Central memory CD8-positive, alpha-beta T cell (primary cell): ENCODE measurements around the gene IFT172.

ENCODE experiments used
- ATAC-seq: fragments of 150-1000 bp; cut with Tn5 transposase; replicated peaks from 2 replicates; pipeline ENCODE4 v1.10.0; 2022; ENCODE audit warnings: mild to moderate bottlenecking, moderate FRiP score, moderate number of reproducible peaks; ENCODE audit not compliant: poor library complexity, severe bottlenecking; ENCODE audit errors: extremely low read depth
- DNase-seq, 2 donors: peaks; one replicate each; pipeline ENCODE4 v3.0.0; 2021; ENCODE audit warnings: low spot score in 2 of 2
- H3K27ac Mint-ChIP-seq: one replicate; pipeline ENCODE4 v1.8.0; 2022; ENCODE audit warnings: low read depth, mild to moderate bottlenecking, moderate library complexity, mixed read lengths
- H3K27me3 Mint-ChIP-seq: one replicate; pipeline ENCODE4 v1.8.0; 2022; ENCODE audit warnings: mixed read lengths
- H3K36me3 Mint-ChIP-seq: one replicate; pipeline ENCODE4 v1.8.0; 2022; ENCODE audit warnings: mild to moderate bottlenecking, moderate library complexity, mixed read lengths; ENCODE audit not compliant: insufficient read depth
- H3K4me1 Mint-ChIP-seq: one replicate; pipeline ENCODE4 v1.8.0; 2022; ENCODE audit warnings: mixed read lengths
- H3K4me3 Mint-ChIP-seq: one replicate; pipeline ENCODE4 v1.8.0; 2022; ENCODE audit warnings: mild to moderate bottlenecking, moderate library complexity, mixed read lengths
- H3K9me3 Mint-ChIP-seq: one replicate; pipeline ENCODE4 v1.8.0; 2022; ENCODE audit warnings: mixed read lengths

The IFT172 gene

GRCh38 chr2:27506587-27506986 is 17.0 kb upstream of the IFT172 start:
- no peaks in the 10 kb centered on the region for H3K36me3 Mint-ChIP-seq
- DNase-seq (no peak), ATAC-seq (no peak)
- no peaks in the 10 kb centered on the region for H3K9me3 Mint-ChIP-seq
- no peak overlapping the region for H3K4me3 Mint-ChIP-seq
- no peak overlapping the region for H3K27ac Mint-ChIP-seq
- peaks cover 8% of the 10 kb centered on the region for H3K27me3 Mint-ChIP-seq
- H3K4me1 Mint-ChIP-seq: no peaks in the 10 kb centered on the region

GRCh38 chr2:27502142-27502541 is 12.6 kb upstream of the IFT172 start:
- Mint-ChIP-seq H3K9me3 (no peaks in the 10 kb centered on the region), H3K4me1 (no peaks in the 10 kb centered on the region), H3K27me3 (peaks cover 26% of the 10 kb centered on the region), H3K27ac (no peak overlapping the region), H3K4me3 (no peak overlapping the region), H3K36me3 (no peaks in the 10 kb centered on the region)
- ATAC-seq: no peak
- no peak for DNase-seq

DNA sequence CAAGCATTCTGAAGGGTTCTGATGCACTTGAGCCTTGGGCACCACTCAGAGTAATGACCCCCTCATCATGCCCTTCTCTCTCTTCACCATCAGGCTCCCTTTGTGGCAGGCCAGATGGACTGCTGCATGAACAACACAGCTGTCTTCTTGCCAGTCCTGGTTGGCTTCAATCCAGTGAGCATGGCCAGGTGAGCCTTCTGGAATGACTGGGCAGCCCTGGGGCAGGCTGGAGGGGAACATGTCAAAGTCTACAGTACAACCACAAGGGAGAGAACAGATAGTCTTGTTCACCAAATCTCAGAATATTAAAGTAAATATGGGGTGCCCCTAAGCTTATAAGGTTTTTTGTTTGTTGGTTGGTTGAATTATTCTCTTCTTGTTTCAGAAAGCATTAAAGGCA is 11.5 kb upstream of the IFT172 start:
- Mint-ChIP-seq H3K36me3 (no peaks in the 10 kb centered on the region), H3K4me3 (no peak overlapping the region), H3K27me3 (peaks cover 37% of the 10 kb centered on the region), H3K4me1 (no peaks in the 10 kb centered on the region), H3K27ac (no peak overlapping the region), H3K9me3 (no peaks in the 10 kb centered on the region)
- ATAC-seq (no peak), DNase-seq (no peak)

DNA sequence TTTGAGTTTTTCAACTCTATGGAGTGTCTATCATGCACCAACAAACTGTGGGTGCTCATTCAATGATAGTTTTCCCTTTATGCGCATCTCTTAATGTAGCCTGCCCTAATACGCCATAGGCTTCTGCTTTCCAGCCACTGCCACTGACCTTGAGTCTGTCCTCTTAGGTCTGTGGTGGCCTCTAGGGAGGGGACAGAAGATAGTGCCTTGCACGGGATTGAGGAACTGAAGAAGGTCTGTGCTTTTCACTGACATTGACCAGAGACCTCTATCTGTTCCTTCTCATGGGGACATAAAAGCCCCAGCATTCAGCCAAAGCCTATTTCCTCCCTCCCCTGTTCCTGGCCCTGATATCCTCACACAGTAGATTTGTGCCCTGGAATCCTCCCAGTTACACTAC is 9.4 kb upstream of the IFT172 start:
- peaks cover 10% of the 10 kb centered on the region for H3K4me1 Mint-ChIP-seq

DNA sequence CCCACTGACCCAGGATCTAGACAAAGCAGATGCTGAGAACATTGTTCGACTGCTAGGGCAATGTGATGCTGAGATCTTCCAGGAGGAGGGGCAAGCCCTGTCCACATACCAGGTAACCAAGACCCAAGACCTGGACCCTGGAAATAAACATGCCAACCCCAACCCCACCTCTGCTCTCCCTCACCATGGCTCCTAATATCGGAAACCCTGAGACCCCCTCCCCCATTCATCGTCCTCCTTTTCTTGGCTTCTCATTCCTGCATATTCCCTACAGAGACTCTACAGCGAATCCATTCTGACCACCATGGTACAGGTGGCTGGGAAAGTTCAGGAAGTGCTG is 7.7 kb upstream of the IFT172 start:
- Mint-ChIP-seq H3K4me1 (peaks cover 10% of the 10 kb centered on the region), H3K27me3 (peaks cover 67% of the 10 kb centered on the region), H3K36me3 (peaks cover 1% of the 10 kb centered on the region), H3K9me3 (no peaks in the 10 kb centered on the region), H3K27ac (no peak overlapping the region), H3K4me3 (no peak overlapping the region)
- ATAC-seq (no peak), DNase-seq (no peak)

More for the DNA sequence above, 9.4 kb upstream of the IFT172 start:
- no peak overlapping the region for H3K4me3 Mint-ChIP-seq
- ATAC-seq (no peak), DNase-seq (no peak)
- H3K36me3 Mint-ChIP-seq: no peaks in the 10 kb centered on the region
- H3K27ac Mint-ChIP-seq: no peak overlapping the region
- no peaks in the 10 kb centered on the region for H3K9me3 Mint-ChIP-seq
- peaks cover 54% of the 10 kb centered on the region for H3K27me3 Mint-ChIP-seq

DNA sequence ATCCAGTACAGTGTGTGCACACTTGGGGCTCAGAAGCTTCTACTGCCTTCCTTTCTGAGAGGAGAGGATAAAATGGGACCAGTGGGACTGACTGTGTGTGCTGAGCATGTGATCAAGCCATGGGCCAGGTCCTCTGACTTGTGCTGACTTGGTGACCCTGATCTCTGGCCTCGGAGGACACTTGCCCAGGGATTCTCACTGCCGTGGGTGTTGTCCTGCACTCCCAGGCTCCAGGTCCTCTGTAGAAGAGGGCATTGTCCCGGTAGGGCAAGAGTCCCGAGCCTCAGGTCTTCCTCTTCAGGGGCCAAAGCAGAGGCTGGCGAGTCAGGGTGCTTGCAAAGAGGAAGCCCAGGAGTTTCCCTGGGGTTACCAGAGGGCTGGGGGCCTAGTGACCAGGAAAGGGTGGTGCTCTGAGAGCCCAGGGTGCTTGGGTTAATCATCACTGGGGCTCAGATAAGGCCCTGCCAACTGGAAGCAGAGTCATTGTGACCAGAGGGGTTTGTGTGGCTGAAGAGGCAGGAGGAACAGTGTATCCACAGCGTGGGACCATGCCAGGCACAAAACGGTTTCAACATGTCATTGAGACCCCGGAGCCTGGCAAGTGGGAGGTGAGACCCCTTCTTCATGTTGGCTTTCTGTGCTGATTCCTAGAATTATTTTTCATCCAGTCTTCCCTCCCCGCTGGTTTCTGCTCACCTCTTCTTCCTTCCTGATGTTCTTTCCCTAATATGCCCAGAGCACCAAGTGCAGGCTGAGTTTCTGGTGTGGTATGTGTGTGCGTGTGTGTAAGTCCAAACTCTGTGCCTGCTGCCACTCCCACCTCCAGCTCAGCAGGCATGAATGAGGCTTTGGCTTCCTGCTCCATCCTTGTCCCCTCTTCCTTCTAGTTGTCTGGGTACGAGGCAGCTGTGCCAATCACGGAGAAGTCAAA is 7.1 kb upstream of the IFT172 start, which contains the start of gene GCKR:
Gene GCKR (plus strand): TSS at position 483 of the 931 bp plus-strand sequence. CDS start 66 bp downstream, at position 549.
- Mint-ChIP-seq H3K4me3 (peak within 1 kb of the TSS; percentile 78), H3K9me3 (no peaks in the 10 kb centered on the region), H3K36me3 (peaks cover 1% of the 10 kb centered on the region), H3K27ac (no peak within 1 kb of the TSS), H3K4me1 (peaks cover 10% of the 10 kb centered on the region), H3K27me3 (peaks cover 67% of the 10 kb centered on the region)
- no peak for DNase-seq
- no peak for ATAC-seq

- Mint-ChIP-seq H3K27ac (no peak overlapping the region), H3K9me3 (no peaks in the 10 kb centered on the region), H3K4me1 (peaks cover 10% of the 10 kb centered on the region), H3K4me3 (peak overlapping the region; percentile 78), H3K27me3 (peaks cover 67% of the 10 kb centered on the region), H3K36me3 (peaks cover 1% of the 10 kb centered on the region)
- DNase-seq (no peak), ATAC-seq (no peak)
Observed at GRCh38 chr2:27495840-27496356, 6.4 kb upstream of the IFT172 start.

- no peaks in the 10 kb centered on the region for H3K9me3 Mint-ChIP-seq
- no peak for DNase-seq
Observed at GRCh38 chr2:27494944-27495554, 5.5 kb upstream of the IFT172 start, which contains the start of gene FNDC4. TSS of gene FNDC4 (minus strand) at chr2:27495200. CDS start at chr2:27494679, 521 bp downstream.

DNA sequence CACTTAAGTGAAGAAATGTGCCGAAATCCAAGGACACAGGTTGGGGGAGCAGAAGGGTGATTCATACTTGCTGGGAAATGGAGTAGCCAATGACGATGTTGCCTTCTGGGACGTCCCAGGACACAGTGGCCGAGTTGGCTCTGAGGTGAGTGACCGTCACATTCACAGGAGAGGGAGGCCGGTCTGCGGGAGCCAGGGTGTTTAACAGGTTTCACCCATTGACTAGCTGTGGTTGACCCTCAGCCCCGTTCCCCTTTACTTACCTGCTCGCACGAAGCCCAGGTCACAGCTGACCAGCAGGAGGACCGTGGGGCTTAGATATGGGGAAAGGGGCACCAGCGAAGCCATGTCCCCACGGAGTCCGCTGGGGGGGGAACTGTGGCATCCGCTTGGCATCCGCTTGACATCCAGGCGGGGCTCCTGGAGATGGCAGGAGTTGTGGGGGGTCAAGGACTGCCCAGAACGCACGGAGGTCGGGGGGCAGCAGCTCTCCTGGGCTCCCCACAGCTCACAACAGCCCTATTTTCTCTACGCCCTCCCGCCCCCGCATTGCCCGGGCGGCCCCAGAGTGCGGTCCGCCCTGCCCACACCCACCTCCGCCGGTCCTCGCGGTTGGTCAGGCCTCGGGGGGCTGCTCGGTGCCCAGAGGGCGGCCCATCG is 4.9 kb upstream of the IFT172 start:
- Mint-ChIP-seq H3K27me3 (peaks cover 64% of the 10 kb centered on the region), H3K36me3 (peaks cover 6% of the 10 kb centered on the region), H3K4me3 (peak overlapping the region; percentile 35), H3K4me1 (peaks cover 18% of the 10 kb centered on the region), H3K9me3 (no peaks in the 10 kb centered on the region), H3K27ac (no peak overlapping the region)
- no peak for DNase-seq
- ATAC-seq: no peak

More at GRCh38 chr2:27494944-27495554, 5.5 kb upstream of the IFT172 start, which contains the start of gene FNDC4:
- peaks cover 12% of the 10 kb centered on the region for H3K4me1 Mint-ChIP-seq
- no peak within 1 kb of the TSS for H3K27ac Mint-ChIP-seq
- peak; percentile 57 for ATAC-seq
- H3K4me3 Mint-ChIP-seq: peak within 1 kb of the TSS; percentile 78
- H3K36me3 Mint-ChIP-seq: peaks cover 1% of the 10 kb centered on the region
- peaks cover 67% of the 10 kb centered on the region for H3K27me3 Mint-ChIP-seq

GRCh38 chr2:27493948-27494283 is 4.4 kb upstream of the IFT172 start:
- Mint-ChIP-seq H3K36me3 (peaks cover 9% of the 10 kb centered on the region), H3K27ac (no peak overlapping the region), H3K4me3 (peak overlapping the region; percentile 35), H3K27me3 (peaks cover 59% of the 10 kb centered on the region), H3K4me1 (peaks cover 23% of the 10 kb centered on the region), H3K9me3 (no peaks in the 10 kb centered on the region)
- ATAC-seq: no peak
- no peak for DNase-seq

DNA sequence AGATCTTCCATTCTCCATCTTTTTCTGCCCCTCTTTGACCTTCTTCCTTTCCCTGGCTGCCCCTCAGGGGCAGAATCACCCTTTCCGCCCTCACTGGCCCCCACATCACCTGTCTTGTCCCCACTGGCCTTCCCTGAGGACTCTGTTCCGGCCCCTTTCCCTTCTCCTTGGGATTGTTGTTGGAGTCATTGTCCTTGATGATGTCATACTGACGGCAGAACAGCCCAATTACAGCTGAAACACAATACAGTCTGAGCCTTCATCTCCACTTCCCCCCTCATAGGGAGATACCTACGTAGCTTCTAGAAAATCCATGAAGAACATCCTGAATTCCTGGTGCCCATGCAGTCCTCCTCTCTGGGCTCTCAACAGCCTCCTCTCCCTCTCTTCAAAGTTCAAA is 3.0 kb upstream of the IFT172 start:
- Mint-ChIP-seq H3K9me3 (no peaks in the 10 kb centered on the region), H3K4me3 (no peak overlapping the region), H3K4me1 (peaks cover 23% of the 10 kb centered on the region), H3K27me3 (peaks cover 45% of the 10 kb centered on the region), H3K36me3 (peaks cover 9% of the 10 kb centered on the region), H3K27ac (no peak overlapping the region)
- ATAC-seq (no peak), DNase-seq (no peak)

- peaks cover 14% of the 10 kb centered on the region for H3K4me1 Mint-ChIP-seq
- H3K4me3 Mint-ChIP-seq: peak overlapping the region; percentile 83
- H3K27ac Mint-ChIP-seq: peak overlapping the region; percentile 90
- no peaks in the 10 kb centered on the region for H3K9me3 Mint-ChIP-seq
- peaks cover 14% of the 10 kb centered on the region for H3K27me3 Mint-ChIP-seq
- DNase-seq: no peak
- peaks cover 9% of the 10 kb centered on the region for H3K36me3 Mint-ChIP-seq
- peak; percentile 12 for ATAC-seq
Observed at GRCh38 chr2:27489118-27489497, 435 bp downstream of the IFT172 start.
